ENCODE results near the gene PTBP1.
A peak's percentile ranks its signal among the peaks of the same experiment; 100 is the strongest.

Gene PTBP1

GRCh38 chr19:772730-773436 is 24.4 kb upstream of the PTBP1 start:
- DNase-seq (ENCODE audit: low spot score): no peak

- DNase-seq (ENCODE audit: low spot score): no peak
Measured at GRCh38 chr19:776549-776948, 20.7 kb upstream of the PTBP1 start.

GRCh38 chr19:778910-779653 is 18.2 kb upstream of the PTBP1 start:
- peak; percentile 91 for DNase-seq (ENCODE audit: low spot score)

GRCh38 chr19:780935-781334 is 16.3 kb upstream of the PTBP1 start:
- no peak for DNase-seq (ENCODE audit: low spot score)

- no peak for DNase-seq (ENCODE audit: low spot score)
Measured at GRCh38 chr19:781800-782184, 15.5 kb upstream of the PTBP1 start.

GRCh38 chr19:782185-782877 is 14.9 kb upstream of the PTBP1 start:
- peak; percentile 75 for DNase-seq (ENCODE audit: low spot score)

GRCh38 chr19:782878-783668 is 14.2 kb upstream of the PTBP1 start:
- no peak for DNase-seq (ENCODE audit: low spot score)

- DNase-seq (ENCODE audit: low spot score): no peak
Measured at GRCh38 chr19:784541-784940, 12.7 kb upstream of the PTBP1 start.

GRCh38 chr19:787536-787935 is 9.7 kb upstream of the PTBP1 start:
- DNase-seq (ENCODE audit: low spot score): no peak

GRCh38 chr19:788686-788982 is 8.6 kb upstream of the PTBP1 start:
- no peak for DNase-seq (ENCODE audit: low spot score)

- no peak for DNase-seq (ENCODE audit: low spot score)
Measured at GRCh38 chr19:788983-789700, 8.1 kb upstream of the PTBP1 start.

- no peak for DNase-seq (ENCODE audit: low spot score)
Measured at GRCh38 chr19:789701-790060, 7.6 kb upstream of the PTBP1 start.

- DNase-seq (ENCODE audit: low spot score): no peak
Measured at GRCh38 chr19:791007-791566, 6.2 kb upstream of the PTBP1 start.

GRCh38 chr19:791567-792305 is 5.5 kb upstream of the PTBP1 start:
- no peak for DNase-seq (ENCODE audit: low spot score)

- DNase-seq (ENCODE audit: low spot score): no peak
Measured at GRCh38 chr19:792306-792885, 4.9 kb upstream of the PTBP1 start.

- no peak for DNase-seq (ENCODE audit: low spot score)
Measured at GRCh38 chr19:793806-794205, 3.4 kb upstream of the PTBP1 start.

- no peak for DNase-seq (ENCODE audit: low spot score)
Measured at GRCh38 chr19:795073-795611, 2.1 kb upstream of the PTBP1 start.

- DNase-seq (ENCODE audit: low spot score): no peak
Measured at GRCh38 chr19:795691-796581, 1.3 kb upstream of the PTBP1 start.
